HG02973 (cell line): Measurements from ENCODE around the gene CLMN.
"Not testable (repeated sequence)": the region's sequence is repeated elsewhere in the genome, so short reads cannot be mapped to it uniquely, and the experiment has no call there.

Source experiments
- ATAC-seq: cut with Tn5 transposase; IDR thresholded peaks from one replicate; pipeline ENCODE4 v1.9.1; 2021; ENCODE audit warnings: moderate library complexity; ENCODE audit not compliant: unreplicated experiment

CLMN gene

GRCh38 chr14:95289323-95290010 lies 30.2 kb downstream of the CLMN start:
- no peak for ATAC-seq

DNA sequence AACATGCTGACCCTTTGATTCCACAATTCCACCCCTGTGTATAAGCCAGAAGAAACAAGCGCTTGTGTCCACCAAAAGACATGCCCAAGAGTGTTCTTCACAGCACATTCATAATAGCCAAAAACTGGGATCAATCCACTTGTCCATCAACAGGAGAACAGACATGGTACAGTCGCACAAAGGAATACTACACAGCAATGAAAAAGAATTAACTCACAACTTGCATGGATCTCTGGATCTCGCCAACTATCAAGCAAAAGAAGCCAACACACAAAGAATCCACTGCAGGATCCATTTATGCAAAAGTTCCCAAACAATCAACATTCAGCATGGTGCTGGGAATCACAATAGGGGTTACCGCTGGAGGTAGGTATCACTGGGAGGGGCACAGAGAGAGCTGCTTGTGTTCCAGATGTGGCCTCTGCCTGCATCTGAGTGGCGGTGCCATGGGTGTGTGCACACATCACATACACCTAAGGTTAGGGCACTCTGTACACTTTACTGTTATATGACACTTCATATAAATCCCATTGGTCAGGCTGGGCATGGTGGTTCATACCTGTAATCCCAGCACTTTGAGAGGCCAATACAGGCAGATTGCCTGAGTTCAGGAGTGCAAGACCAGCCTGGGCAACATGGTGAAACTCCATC lies 30.9 kb downstream of the CLMN start:
- no peak for ATAC-seq

DNA sequence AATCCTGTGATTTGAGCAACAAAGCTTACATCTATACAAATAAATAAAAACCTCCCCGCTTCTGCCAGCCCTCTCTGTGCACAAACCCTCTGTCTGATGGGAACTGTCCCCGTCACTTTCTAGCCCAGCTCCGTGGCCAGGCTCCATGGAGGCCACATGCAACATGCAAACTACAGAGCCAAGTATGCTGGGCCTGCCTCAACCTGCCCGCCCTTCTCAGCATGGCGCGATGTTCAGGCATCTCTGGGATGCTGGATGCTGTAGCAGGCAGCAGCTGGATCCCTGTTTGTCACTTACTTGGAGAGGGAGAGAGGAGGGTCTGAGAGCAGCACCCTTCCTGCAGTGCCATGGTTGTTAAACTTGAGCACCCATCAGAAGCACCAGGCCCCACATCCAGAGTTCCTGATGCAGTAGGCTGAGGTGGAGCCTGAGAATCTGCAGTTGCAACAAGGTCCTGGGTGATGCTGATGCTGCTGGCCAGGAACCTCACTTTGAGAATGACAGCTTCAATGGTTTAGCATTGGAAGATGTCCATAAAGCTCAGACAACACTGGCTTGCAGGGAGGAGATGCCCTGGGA lies 32.4 kb downstream of the CLMN start:
- no peak for ATAC-seq

GRCh38 chr14:95286645-95287044 lies 33.1 kb downstream of the CLMN start:
- ATAC-seq, result no peak

DNA sequence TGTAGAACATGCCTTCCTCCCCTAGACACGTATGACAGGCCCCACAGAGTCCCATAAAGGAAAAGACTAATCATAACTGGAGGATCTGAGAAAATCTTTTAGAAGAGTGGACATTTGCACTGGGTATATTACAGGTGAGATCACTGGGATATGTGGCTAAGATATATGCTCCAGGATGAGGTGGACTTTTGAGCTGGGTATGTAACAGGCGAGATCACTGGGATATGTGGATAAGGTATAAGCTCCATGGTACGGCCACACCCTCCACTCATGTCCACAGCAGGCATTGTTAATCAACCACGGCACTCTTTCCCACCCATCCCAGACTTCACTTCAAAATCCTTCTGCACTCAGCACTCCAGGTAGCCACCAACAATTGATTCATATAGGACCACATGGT lies 34.1 kb downstream of the CLMN start:
- no peak for ATAC-seq

GRCh38 chr14:95283802-95284201 lies 35.9 kb downstream of the CLMN start:
- not testable (repeated sequence) for ATAC-seq

DNA sequence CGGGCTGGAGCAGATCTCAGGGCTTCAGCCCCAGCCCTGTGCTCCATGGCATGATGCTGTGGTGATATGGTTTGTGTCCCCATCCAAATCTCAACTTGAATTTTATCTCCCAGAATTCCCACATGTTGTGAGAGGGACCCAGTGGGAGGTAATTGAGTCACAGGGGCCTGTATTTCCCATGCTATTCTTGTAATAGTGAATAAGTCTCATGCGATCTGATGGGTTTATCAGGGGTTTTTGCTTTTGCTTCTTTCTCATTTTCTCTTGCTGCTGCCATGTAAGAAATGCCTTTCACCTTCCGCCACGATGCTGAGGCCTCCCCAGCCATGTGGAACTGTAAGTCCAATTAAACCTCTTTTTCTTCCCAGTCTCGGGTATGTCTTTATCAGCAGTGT lies 36.7 kb downstream of the CLMN start:
- not testable (repeated sequence) for ATAC-seq

GRCh38 chr14:95282354-95282985 lies 37.2 kb downstream of the CLMN start:
- ATAC-seq, result no peak

DNA sequence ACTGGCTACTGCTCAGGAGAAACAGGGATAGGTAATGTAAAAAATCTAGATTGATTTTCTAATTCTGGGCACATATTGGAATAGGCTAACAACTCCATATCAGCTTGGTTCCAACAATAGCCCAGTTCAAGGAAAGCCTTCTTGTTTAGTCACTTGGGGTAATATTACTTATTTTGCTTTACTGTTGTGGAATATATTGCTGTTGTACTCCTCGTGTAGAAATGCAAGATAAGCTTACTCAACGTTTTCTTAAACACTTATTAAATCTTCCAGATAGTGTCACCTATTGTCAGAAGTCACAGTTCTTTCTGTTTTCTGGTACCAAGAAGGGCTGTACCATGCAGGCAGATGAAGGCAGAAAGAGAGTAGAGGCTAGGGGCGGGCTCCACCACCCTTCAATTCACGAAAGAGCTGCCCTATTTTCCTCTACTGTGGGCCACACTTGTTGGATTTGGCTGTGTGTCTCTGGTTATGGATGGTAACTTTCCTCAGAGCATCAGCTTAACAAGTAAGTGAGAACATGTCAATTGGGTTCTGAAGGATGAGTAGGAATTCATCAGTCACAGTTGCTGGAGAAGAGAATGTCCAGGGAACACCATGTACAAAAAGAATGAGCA lies 38.0 kb downstream of the CLMN start:
- ATAC-seq, result no peak

- ATAC-seq, result no peak
Observed at GRCh38 chr14:95275494-95275893, 44.2 kb downstream of the CLMN start.

- ATAC-seq, result no peak
Observed at GRCh38 chr14:95274874-95275273, 44.8 kb downstream of the CLMN start.

DNA sequence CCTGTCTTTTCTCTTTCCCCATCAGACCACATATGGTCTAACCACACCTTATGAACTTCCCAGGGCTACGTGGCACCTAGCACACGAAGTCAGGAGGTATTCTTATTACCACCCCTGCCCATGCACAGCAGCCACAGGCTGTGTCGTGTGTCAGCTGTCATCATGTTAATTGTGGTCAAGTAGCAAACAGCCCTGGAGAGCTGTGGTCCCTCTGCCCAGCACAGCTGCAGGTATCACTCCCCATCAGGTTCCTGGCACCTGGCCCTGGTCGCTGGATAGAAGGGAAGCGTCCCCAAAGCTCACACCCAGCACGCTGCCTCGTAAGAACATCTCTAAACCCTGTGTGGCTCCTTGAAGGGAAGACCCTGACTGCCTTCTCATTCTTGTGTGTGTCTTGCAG lies 45.4 kb downstream of the CLMN start:
- no peak for ATAC-seq

DNA sequence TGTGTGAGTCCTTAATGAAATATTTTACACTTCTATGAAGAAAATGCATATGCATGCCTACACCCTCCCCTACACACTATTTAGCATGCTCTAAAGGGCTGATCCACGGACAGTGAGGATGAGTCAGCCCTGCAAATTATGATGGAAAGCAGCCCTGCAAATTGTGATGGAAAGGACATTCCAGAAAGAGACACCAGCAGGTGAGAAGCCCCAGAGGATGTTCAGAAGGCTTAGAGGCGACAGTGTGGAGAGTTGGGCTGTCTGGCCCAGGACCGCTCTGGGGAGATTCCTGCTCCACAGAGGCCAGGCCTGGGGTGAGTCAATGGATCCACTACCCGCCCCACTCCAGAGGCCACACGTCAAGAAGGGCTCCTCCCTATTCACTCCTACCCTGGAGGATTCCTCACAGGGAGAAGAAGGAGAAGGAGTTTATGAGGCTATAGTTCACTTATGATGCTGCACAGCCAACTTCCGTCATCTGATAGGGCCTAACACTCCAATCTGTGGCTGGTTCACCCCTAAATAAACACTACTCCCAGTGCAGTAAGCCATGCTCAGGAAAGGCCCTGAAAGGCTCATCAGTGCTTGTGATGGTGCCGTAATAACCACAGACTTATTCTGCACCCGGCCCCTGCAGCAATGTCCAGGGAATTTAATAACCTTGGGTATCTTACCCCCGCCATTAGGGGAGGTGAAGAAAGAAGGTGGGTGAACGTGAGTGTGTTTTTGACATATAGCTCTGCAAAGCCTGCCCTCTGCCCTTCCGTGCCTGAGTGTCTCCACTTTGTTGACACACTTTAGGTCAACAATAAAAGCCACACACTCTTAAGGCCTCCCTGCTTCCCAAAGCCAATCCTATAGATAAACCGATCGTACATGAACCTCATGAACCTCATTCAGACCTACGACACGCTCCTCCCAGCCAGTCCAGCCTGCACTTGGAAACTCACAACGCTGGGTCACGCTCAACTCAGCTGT lies 46.4 kb downstream of the CLMN start:
- no peak for ATAC-seq

DNA sequence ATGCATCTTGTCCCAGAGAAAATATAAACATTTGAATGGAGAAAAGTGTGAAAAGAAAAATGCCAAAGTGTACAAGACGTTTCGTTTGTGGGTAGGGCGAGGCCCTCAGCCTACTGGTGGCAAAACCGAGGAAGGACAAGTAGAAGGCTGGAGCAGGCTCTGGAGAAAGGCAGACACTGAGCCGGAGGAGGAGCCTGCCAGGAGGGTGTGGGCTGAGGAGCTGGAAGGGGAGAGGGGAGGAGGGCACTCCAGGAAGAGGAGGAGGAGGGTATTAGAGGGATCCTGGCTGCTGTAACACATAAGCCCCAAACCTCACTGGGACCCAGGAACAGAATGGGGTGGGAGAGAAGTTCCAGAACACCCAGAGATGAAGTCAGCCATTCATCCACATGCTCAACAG lies 47.7 kb downstream of the CLMN start:
- no peak for ATAC-seq

DNA sequence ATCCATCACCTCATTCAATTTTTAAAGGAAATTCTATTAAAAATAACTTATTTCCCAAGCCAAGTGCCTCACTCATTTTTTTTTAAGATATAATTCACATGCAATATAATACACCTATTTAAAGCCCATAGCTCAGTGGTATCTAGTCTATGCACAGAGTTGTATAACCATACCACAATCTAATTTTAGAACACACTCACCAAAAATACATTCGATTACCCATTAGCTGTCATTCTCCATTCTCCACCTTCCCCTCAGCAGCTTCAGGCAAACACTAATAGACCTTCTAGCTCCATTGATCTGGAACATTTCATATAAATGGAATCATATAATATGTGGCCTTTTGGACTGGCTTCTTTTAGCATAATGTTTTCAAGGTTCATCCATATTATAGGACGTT lies 49.5 kb downstream of the CLMN start:
- no peak for ATAC-seq

- no peak for ATAC-seq
Observed at GRCh38 chr14:95269493-95269892, 50.2 kb downstream of the CLMN start.

GRCh38 chr14:95268350-95268749 lies 51.4 kb downstream of the CLMN start:
- ATAC-seq, result no peak

- no peak for ATAC-seq
Observed at GRCh38 chr14:95267306-95267705, 52.4 kb downstream of the CLMN start.

DNA sequence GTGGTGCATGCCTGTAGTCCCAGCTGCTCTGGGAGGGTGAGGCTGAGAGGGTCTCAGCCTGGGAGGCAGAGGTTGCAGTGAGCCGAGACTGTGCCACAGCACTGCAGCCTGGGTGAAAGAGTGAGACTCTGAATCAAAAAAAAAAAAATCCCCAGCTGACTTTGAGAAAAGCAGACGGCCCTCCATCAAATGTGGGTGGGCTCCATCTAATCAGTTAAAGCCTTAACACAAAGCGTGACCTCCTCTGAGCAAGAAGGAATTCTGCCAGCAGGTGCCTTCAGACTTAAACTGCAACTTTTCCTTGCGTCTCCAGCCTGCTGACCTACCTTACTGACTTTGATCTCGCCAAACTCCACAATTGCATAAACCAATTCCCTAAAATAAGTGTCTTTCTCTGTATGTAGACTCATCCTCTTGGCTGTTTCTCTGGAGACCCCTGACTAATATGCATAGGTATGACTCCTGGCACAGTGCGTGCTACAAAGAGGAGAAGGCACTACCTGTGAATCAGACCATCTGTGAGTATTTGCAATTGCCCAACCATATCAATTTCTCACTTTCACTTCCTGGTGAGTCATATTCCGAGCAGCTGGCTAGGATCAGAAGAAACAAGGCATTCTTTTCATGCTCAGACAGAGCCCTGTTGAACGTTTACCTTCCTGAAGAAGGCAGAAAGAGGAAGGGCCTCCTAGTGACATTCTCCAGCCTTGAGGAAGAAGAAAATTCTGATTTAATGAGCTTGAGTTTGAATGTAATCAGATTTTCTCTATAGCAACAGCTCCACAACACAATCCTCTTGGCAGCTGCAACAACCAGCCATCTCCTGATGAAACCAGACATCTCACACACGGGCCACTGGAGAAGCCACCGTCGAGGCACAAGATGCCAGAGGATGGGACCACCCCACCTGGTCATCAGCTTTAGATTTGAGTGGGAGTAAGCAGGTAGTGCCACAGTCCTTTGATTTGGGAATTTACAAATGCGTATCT lies 54.3 kb downstream of the CLMN start:
- ATAC-seq, result peak; percentile 95
